CD14-positive monocyte (primary cell): ENCODE measurements around the gene GPR68. TPM values are rescaled to one million over a fixed set of nuclear protein-coding genes. Genes with fewer than 3 reads are reported as not detected.

Experiments used
- DNase-seq, 3 donors: peaks; one replicate each; pipeline ENCODE4 v3.0.0-alpha.2; 2011 to 2022
- H2AFZ ChIP-seq: 2 replicates; pipeline ENCODE4 v1.6.0; 2012; ENCODE audit warnings: mild to moderate bottlenecking, low read depth, low read length, inconsistent platforms; ENCODE audit not compliant: insufficient read depth, poor library complexity, severe bottlenecking
- H3K27ac ChIP-seq, 2 donors: 1 replicate in 1 of 2; 2 replicates in 1 of 2; pipeline ENCODE4 v1.5.1; 2012 to 2013; ENCODE audit warnings: low read length in 2 of 2, control low read depth in 1 of 2, inconsistent platforms in 1 of 2, low read depth in 1 of 2, mild to moderate bottlenecking in 1 of 2
- H3K27me3 ChIP-seq, 2 donors: one replicate each; pipeline versions ENCODE4 v1.6.0 to v1.6.1; 2011 to 2013; ENCODE audit warnings: low read length in 2 of 2; ENCODE audit not compliant: control insufficient read depth in 2 of 2, insufficient read depth in 2 of 2
- H3K36me3 ChIP-seq, 2 donors: replicated peaks in 1 of 2; 1 replicate in 1 of 2; 2 replicates in 1 of 2; pipeline versions ENCODE4 v1.5.1 to v1.6.1; 2012 to 2013; ENCODE audit warnings: low read length in 2 of 2, control low read depth in 1 of 2, inconsistent platforms in 1 of 2, mild to moderate bottlenecking in 1 of 2; ENCODE audit not compliant: insufficient read depth in 2 of 2, control insufficient read depth in 1 of 2
- H3K4me1 ChIP-seq, 2 donors: 1 replicate in 1 of 2; 2 replicates in 1 of 2; pipeline versions ENCODE4 v1.5.1 to v1.6.1; 2012 to 2013; ENCODE audit warnings: low read length in 2 of 2, control low read depth in 1 of 2, inconsistent platforms in 1 of 2, mild to moderate bottlenecking in 1 of 2, moderate library complexity in 1 of 2; ENCODE audit not compliant: insufficient read depth in 2 of 2, control insufficient read depth in 1 of 2
- H3K4me2 ChIP-seq: replicated peaks from 2 replicates; pipeline ENCODE3; 2012; ENCODE audit warnings: low read length, moderate library complexity, mild to moderate bottlenecking; ENCODE audit not compliant: poor library complexity, severe bottlenecking; ENCODE audit errors: extremely low read depth
- H3K4me3 ChIP-seq, 3 experiments: fragments of 200-600 bp in 1 of 3; sonication (generic) in 1 of 3; replicated peaks in 1 of 3; 1 replicate in 2 of 3; 2 replicates in 1 of 3; pipeline ENCODE4 v1.5.1; 2011 to 2013; ENCODE audit warnings: low read length in 3 of 3, mild to moderate bottlenecking in 3 of 3, control low read depth in 2 of 3, low read depth in 2 of 3, inconsistent platforms in 1 of 3, moderate library complexity in 1 of 3
- H3K79me2 ChIP-seq: 2 replicates; pipeline ENCODE4 v1.6.0; 2012; ENCODE audit warnings: mild to moderate bottlenecking, control low read depth, inconsistent platforms, low read length, moderate library complexity; ENCODE audit not compliant: insufficient read depth
- H3K9ac ChIP-seq: 2 replicates; pipeline ENCODE4 v1.6.0; 2017; ENCODE audit warnings: low read length, mild to moderate bottlenecking; ENCODE audit not compliant: insufficient read depth, poor library complexity, severe bottlenecking
- H3K9me3 ChIP-seq, 2 donors: replicated peaks in 1 of 2; 1 replicate in 1 of 2; 2 replicates in 1 of 2; pipeline versions ENCODE4 v1.5.1 to v1.6.1; 2012 to 2013; ENCODE audit warnings: low read length in 2 of 2, control low read depth in 1 of 2; ENCODE audit not compliant: control insufficient read depth in 1 of 2, insufficient read depth in 1 of 2
- H4K20me1 ChIP-seq: 2 replicates; pipeline ENCODE4 v1.6.0; 2012; ENCODE audit warnings: mild to moderate bottlenecking, low read length, control low read depth, moderate library complexity; ENCODE audit not compliant: insufficient read depth
- H3K27ac Mint-ChIP-seq, 7 donors: one replicate each; pipeline ENCODE4 v1.8.0; 2020; ENCODE audit warnings: mild to moderate bottlenecking in 7 of 7, mixed read lengths in 7 of 7, moderate library complexity in 6 of 7, inconsistent platforms in 2 of 7
- H3K27me3 Mint-ChIP-seq, 3 donors: one replicate each; pipeline ENCODE4 v1.8.0; 2021 to 2022; ENCODE audit warnings: low read depth in 3 of 3, mild to moderate bottlenecking in 3 of 3, mixed read lengths in 3 of 3, moderate library complexity in 3 of 3, inconsistent platforms in 1 of 3
- H3K36me3 Mint-ChIP-seq, 2 donors: one replicate each; pipeline ENCODE4 v1.8.0; 2020; ENCODE audit warnings: mixed read lengths in 2 of 2, inconsistent platforms in 1 of 2, mild to moderate bottlenecking in 1 of 2
- H3K4me1 Mint-ChIP-seq: one replicate; pipeline ENCODE4 v1.8.0; 2020; ENCODE audit warnings: mild to moderate bottlenecking, mixed read lengths
- H3K4me3 Mint-ChIP-seq, 2 donors: one replicate each; pipeline ENCODE4 v1.8.0; 2020; ENCODE audit warnings: mild to moderate bottlenecking in 2 of 2, mixed read lengths in 2 of 2, moderate library complexity in 1 of 2
- H3K9me3 Mint-ChIP-seq, 7 donors: one replicate each; pipeline ENCODE4 v1.8.0; 2020 to 2022; ENCODE audit warnings: mixed read lengths in 7 of 7, mild to moderate bottlenecking in 6 of 7, moderate library complexity in 6 of 7, inconsistent platforms in 2 of 7
- CTCF ChIP-seq: fragments of 200-600 bp; IDR thresholded peaks from one replicate; pipeline ENCODE4 v1.8.0; 2022; ENCODE audit warnings: antibody characterized with exemption, mild to moderate bottlenecking
- WGBS: methylation state at CpG from one replicate; pipeline ENCODE4 v1.1.5; 2013; ENCODE audit warnings: missing lambda C conversion rate; ENCODE audit not compliant: insufficient coverage; 5-methylcytosine and 5-hydroxymethylcytosine counted together
- intact Hi-C, 2 donors: fragments of 100-400 bp; cut with micrococcal nuclease; formaldehyde crosslinking; loops; one replicate each; pipeline versions ENCODE4 v1.15.0 to v1.15.1; 2023
- polyA plus RNA-seq, 3 donors: library from polyadenylated mRNA; depleted of rRNA in 1 of 3; unstranded in 2 of 3; stranded (reverse) in 1 of 3; fragments of 300-500 nt in 2 of 3; fragments of >200 nt in 1 of 3; fragmentation: Illumina TruSeq in 2 of 3; gene quantifications; 1 replicate in 2 of 3; 2 replicates in 1 of 3; pipeline ENCODE4 v1.2.3, GENCODE V29; 2012 to 2021

The GPR68 gene
- polyA plus RNA-seq, 3 donors = 0.05 to 0.07 TPM; not detected in 1

- Mint-ChIP-seq H3K36me3 (peaks cover 79 to 81% of the 10 kb centered on the region in 2 donors), H3K27ac (no peak overlapping the region), H3K27me3 (peaks cover 4 to 7% (median 5%) of the 10 kb centered on the region in 3 donors), H3K4me3 (no peak overlapping the region), H3K9me3 (peaks cover 0 to 3% (median 0%) of the 10 kb centered on the region in 7 donors), H3K4me1 (peaks cover 22% of the 10 kb centered on the region)
- no peaks in the 10 kb centered on the region for H3K79me2 ChIP-seq
- no peak overlapping the region for H2AFZ ChIP-seq
- no peak overlapping the region for H3K4me3 ChIP-seq
- H3K27ac ChIP-seq = no peak overlapping the region
- DNase-seq = no peak
- H3K4me1 ChIP-seq = peaks cover 11 to 14% of the 10 kb centered on the region in 2 donors
- no peaks in the 10 kb centered on the region for H3K27me3 ChIP-seq
- intact Hi-C loops = no loop called here
- H3K9ac ChIP-seq = no peak overlapping the region
- no peaks in the 10 kb centered on the region for H4K20me1 ChIP-seq
- TF ChIP-seq CTCF = no peak
- H3K9me3 ChIP-seq = no peaks in the 10 kb centered on the region
- peaks cover 48 to 76% of the 10 kb centered on the region in 2 donors for H3K36me3 ChIP-seq
- WGBS = 100% methylated on average over 7 of the region's 7 CpGs
- H3K4me2 ChIP-seq = no peak overlapping the region
Observed at GRCh38 chr14:91225025-91225424, 19.5 kb downstream of the GPR68 start.

- H3K36me3 ChIP-seq = peaks cover 65 to 89% of the 10 kb centered on the region in 2 donors
- H3K27ac ChIP-seq = no peak overlapping the region
- no peak overlapping the region for H2AFZ ChIP-seq
- H4K20me1 ChIP-seq = no peaks in the 10 kb centered on the region
- no peak for TF ChIP-seq CTCF
- no peaks in the 10 kb centered on the region for H3K4me1 ChIP-seq
- Mint-ChIP-seq H3K27me3 (peaks cover 2 to 5% (median 3%) of the 10 kb centered on the region in 3 donors), H3K9me3 (peaks cover 0 to 1% (median 0%) of the 10 kb centered on the region in 7 donors), H3K4me3 (no peak overlapping the region), H3K36me3 (peaks cover 86 to 90% of the 10 kb centered on the region in 2 donors), H3K4me1 (peaks cover 6% of the 10 kb centered on the region), H3K27ac (peak overlapping the region in 2 of 7 donors; percentile 13 to 23)
- no peak overlapping the region for H3K4me2 ChIP-seq
- no peak overlapping the region for H3K9ac ChIP-seq
- WGBS = no CpG with 5 or more reads among the region's 1 CpG
- H3K79me2 ChIP-seq = no peaks in the 10 kb centered on the region
- peak in 2 of 3 donors; percentile 36 to 69 for DNase-seq
- intact Hi-C loops = no loop called here
- H3K9me3 ChIP-seq = no peaks in the 10 kb centered on the region
- no peaks in the 10 kb centered on the region for H3K27me3 ChIP-seq
- H3K4me3 ChIP-seq = no peak overlapping the region
Observed at GRCh38 chr14:91223028-91223783, 21.3 kb downstream of the GPR68 start.
